Right lobe of liver (tissue), 6 donors: ENCODE results near the gene ITLN2. TPM values are rescaled to one million over a fixed set of nuclear protein-coding genes. Genes with fewer than 3 reads are reported as not detected.

Experiments used
- ATAC-seq, 4 donors: fragments of 200-7000 bp; cut with Tn5 transposase; one replicate each; pipeline ENCODE4 v1.9.1; 2020; ENCODE audit warnings: mild to moderate bottlenecking in 4 of 4, moderate library complexity in 4 of 4
- DNase-seq, 3 donors: peaks; one replicate each; pipeline ENCODE4 v3.0.0-alpha.2; 2020
- H3K27ac ChIP-seq, 3 donors: fragments of 200-600 bp; one replicate each; pipeline ENCODE4 v1.8.0; 2022
- H3K27me3 ChIP-seq, 2 donors: fragments of 200-600 bp; one replicate each; pipeline ENCODE4 v1.8.0; 2022
- H3K36me3 ChIP-seq, 4 donors: fragments of 200-600 bp; sonication (generic) in 1 of 4; one replicate each; pipeline versions ENCODE4 v1.5.1 to v1.8.0; 2017 to 2022; ENCODE audit warnings: control low read depth in 1 of 4
- H3K4me1 ChIP-seq, 4 donors: fragments of 200-600 bp; sonication (generic) in 1 of 4; one replicate each; pipeline versions ENCODE4 v1.5.1 to v1.8.0; 2017 to 2022; ENCODE audit warnings: control low read depth in 1 of 4
- H3K4me3 ChIP-seq, 3 donors: fragments of 200-600 bp; one replicate each; pipeline ENCODE4 v1.8.0; 2022
- H3K9me3 ChIP-seq, 4 donors: fragments of 200-600 bp; sonication (generic) in 1 of 4; one replicate each; pipeline versions ENCODE4 v1.5.1 to v1.8.0; 2017 to 2022; ENCODE audit warnings: control low read depth in 1 of 4
- POLR2A ChIP-seq: fragments of 450-650 bp; IDR thresholded peaks from one replicate; pipeline ENCODE4 v1.6.1; 2017; ENCODE audit warnings: antibody characterized with exemption, mild to moderate bottlenecking
- WGBS: methylation state at CpG from one replicate; pipeline ENCODE4 v1.1.6; 2018; ENCODE audit warnings: low coverage, low lambda C conversion rate; ENCODE audit not compliant: insufficient coverage; ENCODE audit errors: missing lambda C conversion rate; 5-methylcytosine and 5-hydroxymethylcytosine counted together
- intact Hi-C, 2 donors: fragments of 100-400 bp; cut with DNase I; formaldehyde crosslinking; loops; one replicate each; pipeline versions ENCODE4 v1.11.2 to v1.14.1; 2022
- total RNA-seq, 6 experiments: library from RNA; depleted of rRNA in 2 of 6; stranded (reverse); fragments of >200 nt in 2 of 6; fragmentation: NEBNext Ultra II Directional in 3 of 6; extraction: Animal tissue kit (Norgen Biotek cat#: 25700) in 3 of 6; gene quantifications; one replicate each; pipeline versions ENCODE4 v1.1.0 to v1.2.4, GENCODE V29; 2016 to 2023
- TF ChIP-seq, protein P1 (sequence below), 4 donors: fragments of 200-600 bp in 3 of 4; fragments of 450-650 bp in 1 of 4; IDR thresholded peaks; one replicate each; pipeline versions ENCODE4 v1.5.1 to v1.8.0; 2016 to 2022; ENCODE audit warnings: antibody characterized with exemption in 4 of 4, mild to moderate bottlenecking in 2 of 4
- donor health status: DM: no; HTN: yes; CAD: no.
- donor health status: DM: no; HTN: no; CAD: no.
- donor health status: DM: no; HTN: no; CAD: no.
- donor health status: DM: no; HTN: yes; CAD: no.
- donor health status: DM: no; HTN: yes; CAD: no.

Gene ITLN2
- total RNA-seq, 6 experiments from 2014 or later: 0.29 to 0.33 (median 0.32) TPM; not detected in 3

DNA sequence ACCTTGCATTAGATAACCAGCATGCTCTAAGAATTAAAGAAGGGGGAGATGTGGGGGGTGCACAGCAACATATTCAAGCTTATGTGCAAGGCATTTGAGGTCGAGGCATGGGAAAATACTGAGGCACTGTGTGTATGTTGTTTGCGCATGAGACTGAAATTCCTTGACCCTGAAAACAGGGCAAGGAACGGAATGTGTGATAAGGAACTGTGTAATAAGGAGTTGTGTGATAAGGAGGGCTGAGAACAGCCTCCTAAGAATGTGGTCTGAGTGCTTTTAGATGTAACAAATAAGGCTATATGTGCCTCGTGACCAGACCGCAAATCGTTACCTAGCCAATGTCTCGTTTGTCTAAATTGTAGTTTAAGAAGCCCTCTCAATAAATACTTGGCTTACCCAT is 43.2 kb downstream of the ITLN2 start:
- Histone ChIP-seq H3K4me1 (no peaks in the 10 kb centered on the region), H3K9me3 (no peaks in the 10 kb centered on the region), H3K27ac (no peak overlapping the region), H3K36me3 (no peaks in the 10 kb centered on the region), H3K4me3 (no peak overlapping the region), H3K27me3 (no peaks in the 10 kb centered on the region)
- ATAC-seq: peak; percentile 25 to 89 (median 61)
- no peak for DNase-seq
- 68% methylated on average over 7 of the region's 7 CpGs for WGBS
- intact Hi-C loops: no loop called here
- TF ChIP-seq, protein P1, sequence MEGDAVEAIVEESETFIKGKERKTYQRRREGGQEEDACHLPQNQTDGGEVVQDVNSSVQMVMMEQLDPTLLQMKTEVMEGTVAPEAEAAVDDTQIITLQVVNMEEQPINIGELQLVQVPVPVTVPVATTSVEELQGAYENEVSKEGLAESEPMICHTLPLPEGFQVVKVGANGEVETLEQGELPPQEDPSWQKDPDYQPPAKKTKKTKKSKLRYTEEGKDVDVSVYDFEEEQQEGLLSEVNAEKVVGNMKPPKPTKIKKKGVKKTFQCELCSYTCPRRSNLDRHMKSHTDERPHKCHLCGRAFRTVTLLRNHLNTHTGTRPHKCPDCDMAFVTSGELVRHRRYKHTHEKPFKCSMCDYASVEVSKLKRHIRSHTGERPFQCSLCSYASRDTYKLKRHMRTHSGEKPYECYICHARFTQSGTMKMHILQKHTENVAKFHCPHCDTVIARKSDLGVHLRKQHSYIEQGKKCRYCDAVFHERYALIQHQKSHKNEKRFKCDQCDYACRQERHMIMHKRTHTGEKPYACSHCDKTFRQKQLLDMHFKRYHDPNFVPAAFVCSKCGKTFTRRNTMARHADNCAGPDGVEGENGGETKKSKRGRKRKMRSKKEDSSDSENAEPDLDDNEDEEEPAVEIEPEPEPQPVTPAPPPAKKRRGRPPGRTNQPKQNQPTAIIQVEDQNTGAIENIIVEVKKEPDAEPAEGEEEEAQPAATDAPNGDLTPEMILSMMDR (IDR thresholded peaks at IDR 0.05): no peak
- TF ChIP-seq POLR2A: no peak

DNA sequence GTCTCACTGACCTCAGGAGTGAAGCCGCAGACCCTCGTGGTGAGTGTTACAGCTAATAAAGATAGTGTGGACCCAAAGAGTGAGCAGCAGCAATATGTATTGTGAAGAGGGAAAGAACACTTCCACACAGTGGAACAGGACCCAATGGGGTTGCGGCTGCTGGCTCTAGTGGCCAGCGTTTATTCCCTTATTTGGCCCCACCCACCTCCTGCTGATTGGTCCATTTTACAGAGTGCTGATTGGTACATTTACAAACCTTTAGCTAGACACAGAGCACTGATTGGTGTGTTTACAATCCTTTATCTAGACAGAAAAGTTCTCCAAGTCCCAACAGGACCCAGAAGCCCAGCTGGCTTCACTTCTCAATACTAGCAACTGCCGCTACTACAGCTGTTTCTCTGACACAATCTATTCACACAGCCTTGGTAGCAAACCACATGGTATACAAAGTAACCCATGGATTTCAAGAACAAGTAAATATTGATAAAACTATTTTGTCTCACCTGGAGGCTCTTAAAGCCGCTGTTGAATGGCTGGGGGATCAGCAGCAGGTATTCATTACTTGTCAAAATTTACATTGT is 44.3 kb downstream of the ITLN2 start:
- no peaks in the 10 kb centered on the region for H3K4me1 ChIP-seq
- H3K9me3 ChIP-seq: no peaks in the 10 kb centered on the region
- TF ChIP-seq POLR2A: no peak
- TF ChIP-seq, protein P1 (IDR thresholded peaks at IDR 0.05): no peak
- 76% methylated on average over 6 of the region's 6 CpGs for WGBS
- no peaks in the 10 kb centered on the region for H3K36me3 ChIP-seq
- no peak overlapping the region for H3K27ac ChIP-seq
- DNase-seq (no peak), ATAC-seq (no peak)
- no peak overlapping the region for H3K4me3 ChIP-seq
- intact Hi-C loops: no loop called here
- H3K27me3 ChIP-seq: no peaks in the 10 kb centered on the region

DNA sequence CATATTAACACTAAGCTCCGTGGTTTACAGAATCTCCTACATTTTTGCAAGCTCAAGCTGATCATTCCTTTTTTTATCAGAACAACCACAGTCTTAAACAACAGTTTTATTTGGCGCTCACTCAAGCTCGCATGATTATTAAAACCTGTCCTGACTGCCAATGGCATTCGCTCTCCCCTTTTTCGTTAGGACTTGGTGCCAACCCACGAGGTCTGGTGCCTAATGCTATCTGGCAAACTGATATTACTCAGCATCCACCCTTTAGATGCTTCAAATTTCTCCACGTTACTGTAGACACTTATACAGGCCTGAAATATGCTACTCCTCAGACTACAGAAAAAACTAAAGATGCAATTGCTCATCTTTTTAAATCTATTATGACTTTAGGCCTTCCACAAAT is 46.6 kb downstream of the ITLN2 start:
- ATAC-seq (no peak), DNase-seq (no peak)
- H3K36me3 ChIP-seq: no peaks in the 10 kb centered on the region
- no peaks in the 10 kb centered on the region for H3K4me1 ChIP-seq
- no peak overlapping the region for H3K27ac ChIP-seq
- TF ChIP-seq, protein P1 (IDR thresholded peaks at IDR 0.05): no peak
- TF ChIP-seq POLR2A: no peak
- 75% methylated on average over 7 of the region's 7 CpGs for WGBS
- intact Hi-C loops: no loop called here
- no peaks in the 10 kb centered on the region for H3K27me3 ChIP-seq
- no peak overlapping the region for H3K4me3 ChIP-seq
- no peaks in the 10 kb centered on the region for H3K9me3 ChIP-seq

DNA sequence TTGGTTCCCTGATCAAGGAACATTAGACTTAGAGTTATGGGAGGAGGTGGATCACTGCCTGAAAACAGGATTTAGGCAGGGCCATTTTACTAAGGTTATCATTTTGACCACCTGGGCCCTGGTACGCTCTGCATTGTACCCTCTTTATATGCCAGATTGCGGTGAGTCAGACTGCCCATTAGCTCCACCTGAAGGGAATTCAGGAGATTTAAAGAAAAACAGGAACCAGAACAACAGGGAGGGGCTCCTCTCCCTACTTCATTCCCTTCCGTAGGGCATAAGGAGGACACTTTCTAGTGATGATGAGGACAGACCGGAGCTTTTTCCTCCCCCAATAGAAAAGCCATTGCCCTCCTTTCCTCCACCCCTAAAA is 49.0 kb downstream of the ITLN2 start:
- 67% methylated on average over 4 of the region's 4 CpGs for WGBS
- ATAC-seq (no peak), DNase-seq (no peak)
- no peaks in the 10 kb centered on the region for H3K9me3 ChIP-seq
- no peaks in the 10 kb centered on the region for H3K27me3 ChIP-seq
- no peak overlapping the region for H3K27ac ChIP-seq
- no peaks in the 10 kb centered on the region for H3K36me3 ChIP-seq
- H3K4me3 ChIP-seq: no peak overlapping the region
- TF ChIP-seq POLR2A: no peak
- TF ChIP-seq, protein P1 (IDR thresholded peaks at IDR 0.05): no peak
- no peaks in the 10 kb centered on the region for H3K4me1 ChIP-seq
- intact Hi-C loops: no loop called here
